OCI-LY7 (cell line): Measurements from ENCODE around the gene DNAJC18. TPM values are rescaled to one million over a fixed set of nuclear protein-coding genes. Genes with fewer than 3 reads are reported as not detected.

ENCODE experiments used
- BruUV-seq: library from RNA; stranded (reverse); fragments of 400-500 nt; replicated peaks from 2 replicates; lab custom pipeline; 2021; lab: Mats Ljungman, UMichigan
- CTCF ChIA-PET: fragments of 300-600 bp; sonication (Branson Sonifier 250); formaldehyde crosslinking; loops from one replicate; lab custom pipeline; 2022; ENCODE audit warnings: antibody characterized with exemption; ENCODE audit not compliant: unreplicated experiment; lab: Charles Lee
- POLR2A ChIA-PET: fragments of 300-600 bp; sonication (Branson Sonifier 250); formaldehyde crosslinking; loops from one replicate; lab custom pipeline; 2022; ENCODE audit warnings: antibody characterized with exemption; lab: Charles Lee
- DNase-seq: peaks from one replicate; pipeline ENCODE4 v3.0.0-alpha.2; 2015; ENCODE audit warnings: low spot score
- H2AFZ ChIP-seq: fragments of 200-600 bp; sonication (generic), shearing (Covaris generic); 2 replicates; pipeline ENCODE4 v1.6.1; 2014; ENCODE audit warnings: mild to moderate bottlenecking, antibody characterized with exemption, low read length, moderate library complexity
- H3K27ac ChIP-seq: fragments of 200-600 bp; sonication (generic); 2 replicates; pipeline ENCODE4 v1.5.1; 2014; ENCODE audit warnings: mixed run types, low read depth, mild to moderate bottlenecking, moderate library complexity, low read length, inconsistent platforms; ENCODE audit not compliant: poor library complexity, severe bottlenecking
- H3K36me3 ChIP-seq: fragments of 200-600 bp; sonication (generic); 2 replicates; pipeline ENCODE4 v1.6.1; 2014; ENCODE audit warnings: mild to moderate bottlenecking, antibody characterized with exemption, low read length, moderate library complexity, mixed read lengths; ENCODE audit not compliant: insufficient read depth
- H3K4me1 ChIP-seq: fragments of 200-600 bp; sonication (generic); 2 replicates; pipeline ENCODE4 v1.5.1; 2014; ENCODE audit warnings: mild to moderate bottlenecking, low read length; ENCODE audit not compliant: insufficient read depth, poor library complexity, severe bottlenecking
- H3K4me2 ChIP-seq: fragments of 200-600 bp; sonication (generic); 2 replicates; pipeline ENCODE4 v1.6.1; 2014; ENCODE audit warnings: mild to moderate bottlenecking, low read length
- H3K4me3 ChIP-seq: fragments of 200-600 bp; sonication (generic); 2 replicates; pipeline ENCODE4 v1.5.1; 2014; ENCODE audit warnings: mild to moderate bottlenecking, low read depth, low read length; ENCODE audit not compliant: poor library complexity, severe bottlenecking
- H3K79me2 ChIP-seq: fragments of 200-600 bp; sonication (generic); 2 replicates; pipeline ENCODE4 v1.6.1; 2016; ENCODE audit warnings: low read depth, mild to moderate bottlenecking, low read length, moderate library complexity, mixed read lengths; ENCODE audit not compliant: insufficient read depth
- H3K9me2 ChIP-seq: fragments of 200-600 bp; sonication (generic); 2 replicates; pipeline ENCODE4 v1.6.1; 2016; ENCODE audit warnings: mild to moderate bottlenecking, low read length, mixed read lengths; ENCODE audit not compliant: insufficient read depth
- H3K9me3 ChIP-seq: fragments of 200-600 bp; sonication (generic); 2 replicates; pipeline ENCODE4 v1.6.1; 2014; ENCODE audit warnings: mild to moderate bottlenecking, mixed run types, low read length, mixed read lengths
- H4K20me1 ChIP-seq: fragments of 200-600 bp; sonication (generic); 2 replicates; pipeline ENCODE4 v1.6.1; 2014; ENCODE audit warnings: mild to moderate bottlenecking, antibody characterized with exemption, low read length, moderate library complexity, mixed read lengths; ENCODE audit not compliant: insufficient read depth
- EZH2phosphoT487 ChIP-seq: fragments of 200-600 bp; sonication (generic); IDR thresholded peaks from 2 replicates; pipeline ENCODE4 v1.6.1; 2018; ENCODE audit warnings: low read depth, borderline replicate concordance, mild to moderate bottlenecking, mixed run types, antibody characterized with exemption, low read length, moderate library complexity, mixed read lengths
- intact Hi-C: fragments of 100-400 bp; cut with micrococcal nuclease; formaldehyde crosslinking; loops from one replicate; pipeline ENCODE4 v1.10.0; 2022; ENCODE audit not compliant: unreplicated experiment
- total RNA-seq, 2 experiments: library from RNA; depleted of rRNA in 1 of 2; stranded (reverse); fragments of >200 nt in 1 of 2; shearing (Covaris generic) in 1 of 2; gene quantifications; 2 replicates each; pipeline ENCODE4 v1.2.3, GENCODE V29; 2014 to 2022
- TF ChIP-seq, protein P1 (sequence below): fragments of 200-600 bp; sonication (generic); conservative IDR thresholded peaks from 2 replicates; pipeline ENCODE4 v1.5.1; 2014; ENCODE audit warnings: mild to moderate bottlenecking, antibody characterized with exemption, low read length, moderate library complexity, mixed read lengths

Gene DNAJC18
- total RNA-seq, 2 experiments from 2014 or later = 1.2 to 12.6 TPM

DNA sequence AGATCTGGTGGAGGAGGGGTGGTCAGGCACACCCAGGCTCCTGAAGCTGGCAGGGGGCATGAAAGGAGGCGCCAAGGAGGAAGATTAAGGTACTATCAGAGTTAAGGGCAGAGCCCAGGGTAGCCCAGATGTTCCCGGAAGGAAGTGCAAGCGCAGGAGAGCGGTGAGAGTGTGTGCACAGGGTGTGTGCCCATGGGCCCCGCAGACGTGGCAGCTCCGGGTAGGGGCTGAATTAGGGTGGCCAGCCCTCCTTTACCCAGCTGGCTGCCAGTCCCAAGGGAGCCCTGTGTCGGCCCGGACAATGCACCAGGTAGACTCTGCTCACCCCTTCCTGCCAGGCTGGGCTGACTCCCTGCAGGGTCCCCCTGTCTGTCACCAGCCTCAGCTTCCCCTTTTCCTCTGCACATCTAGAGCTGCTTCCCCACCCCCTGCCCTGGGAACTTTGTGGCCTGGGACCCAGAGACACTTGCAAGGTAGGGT lies 31.5 kb upstream of the DNAJC18 start, which contains the start of gene SMIM33:
TSS of gene SMIM33 (plus strand) at position 184 of the 480 bp plus-strand sequence. CDS start at position 302, 118 bp downstream.
- ChIA-PET POLR2A (no interaction called here), CTCF (no interaction called here)
- H3K4me2 ChIP-seq = no peak within 1 kb of the TSS
- no peaks in the 10 kb centered on the region for H3K9me3 ChIP-seq
- H3K27ac ChIP-seq = no peak within 1 kb of the TSS
- no peak for TF ChIP-seq EZH2phosphoT487
- TF ChIP-seq, protein P1, sequence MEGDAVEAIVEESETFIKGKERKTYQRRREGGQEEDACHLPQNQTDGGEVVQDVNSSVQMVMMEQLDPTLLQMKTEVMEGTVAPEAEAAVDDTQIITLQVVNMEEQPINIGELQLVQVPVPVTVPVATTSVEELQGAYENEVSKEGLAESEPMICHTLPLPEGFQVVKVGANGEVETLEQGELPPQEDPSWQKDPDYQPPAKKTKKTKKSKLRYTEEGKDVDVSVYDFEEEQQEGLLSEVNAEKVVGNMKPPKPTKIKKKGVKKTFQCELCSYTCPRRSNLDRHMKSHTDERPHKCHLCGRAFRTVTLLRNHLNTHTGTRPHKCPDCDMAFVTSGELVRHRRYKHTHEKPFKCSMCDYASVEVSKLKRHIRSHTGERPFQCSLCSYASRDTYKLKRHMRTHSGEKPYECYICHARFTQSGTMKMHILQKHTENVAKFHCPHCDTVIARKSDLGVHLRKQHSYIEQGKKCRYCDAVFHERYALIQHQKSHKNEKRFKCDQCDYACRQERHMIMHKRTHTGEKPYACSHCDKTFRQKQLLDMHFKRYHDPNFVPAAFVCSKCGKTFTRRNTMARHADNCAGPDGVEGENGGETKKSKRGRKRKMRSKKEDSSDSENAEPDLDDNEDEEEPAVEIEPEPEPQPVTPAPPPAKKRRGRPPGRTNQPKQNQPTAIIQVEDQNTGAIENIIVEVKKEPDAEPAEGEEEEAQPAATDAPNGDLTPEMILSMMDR = no peak
- BruUV-seq = no TSS peak
- H3K4me3 ChIP-seq = no peak within 1 kb of the TSS
- no peaks in the 10 kb centered on the region for H3K79me2 ChIP-seq
- H3K36me3 ChIP-seq = no peaks in the 10 kb centered on the region
- H2AFZ ChIP-seq = no peak within 1 kb of the TSS
- peaks cover 5% of the 10 kb centered on the region for H3K4me1 ChIP-seq
- no peaks in the 10 kb centered on the region for H4K20me1 ChIP-seq
- peak; percentile 35 for DNase-seq
- intact Hi-C loops = no loop called here
- no peaks in the 10 kb centered on the region for H3K9me2 ChIP-seq

DNA sequence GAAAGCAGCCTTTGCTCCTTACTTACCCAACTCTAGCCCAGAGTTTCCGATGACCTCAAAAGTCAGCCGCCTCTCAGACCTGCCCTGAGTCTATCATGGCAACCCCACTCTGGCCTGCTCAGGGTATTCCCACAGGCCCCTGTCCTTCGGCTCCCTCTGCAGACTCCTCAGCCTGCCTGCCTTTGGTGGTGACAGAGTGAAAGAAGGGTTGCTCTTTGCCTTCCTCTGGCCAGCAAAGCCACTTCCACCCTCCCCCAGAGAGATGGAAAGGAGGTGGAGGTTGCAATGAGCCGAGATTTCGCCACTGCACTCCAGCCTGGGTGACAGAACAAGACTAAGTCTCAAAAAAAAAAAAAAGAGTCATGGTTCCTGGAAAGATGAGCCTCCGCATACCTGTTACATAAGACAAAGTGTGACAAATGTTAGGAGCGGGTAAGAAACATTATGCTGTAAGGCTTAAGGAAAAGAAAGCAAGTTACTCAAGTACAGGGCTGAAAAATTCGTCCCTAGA lies 29.2 kb upstream of the DNAJC18 start:
- CTCF ChIA-PET = no interaction called here
- Histone ChIP-seq H3K36me3 (no peaks in the 10 kb centered on the region), H3K4me2 (no peak overlapping the region), H3K4me3 (no peak overlapping the region), H3K4me1 (peaks cover 5% of the 10 kb centered on the region), H2AFZ (no peak overlapping the region), H3K27ac (no peak overlapping the region), H3K79me2 (no peaks in the 10 kb centered on the region), H4K20me1 (no peaks in the 10 kb centered on the region), H3K9me2 (no peaks in the 10 kb centered on the region), H3K9me3 (no peaks in the 10 kb centered on the region)
- POLR2A ChIA-PET = interaction anchor here (0.6 kb wide), 1 partner anchor 733 kb away, joined by 4 read pairs; no protein-coding TSS in a partner anchor
- intact Hi-C loops = no loop called here
- TF ChIP-seq, protein P1 = no peak
- TF ChIP-seq EZH2phosphoT487 = no peak
- DNase-seq = no peak
- BruUV-seq = no TSS peak

DNA sequence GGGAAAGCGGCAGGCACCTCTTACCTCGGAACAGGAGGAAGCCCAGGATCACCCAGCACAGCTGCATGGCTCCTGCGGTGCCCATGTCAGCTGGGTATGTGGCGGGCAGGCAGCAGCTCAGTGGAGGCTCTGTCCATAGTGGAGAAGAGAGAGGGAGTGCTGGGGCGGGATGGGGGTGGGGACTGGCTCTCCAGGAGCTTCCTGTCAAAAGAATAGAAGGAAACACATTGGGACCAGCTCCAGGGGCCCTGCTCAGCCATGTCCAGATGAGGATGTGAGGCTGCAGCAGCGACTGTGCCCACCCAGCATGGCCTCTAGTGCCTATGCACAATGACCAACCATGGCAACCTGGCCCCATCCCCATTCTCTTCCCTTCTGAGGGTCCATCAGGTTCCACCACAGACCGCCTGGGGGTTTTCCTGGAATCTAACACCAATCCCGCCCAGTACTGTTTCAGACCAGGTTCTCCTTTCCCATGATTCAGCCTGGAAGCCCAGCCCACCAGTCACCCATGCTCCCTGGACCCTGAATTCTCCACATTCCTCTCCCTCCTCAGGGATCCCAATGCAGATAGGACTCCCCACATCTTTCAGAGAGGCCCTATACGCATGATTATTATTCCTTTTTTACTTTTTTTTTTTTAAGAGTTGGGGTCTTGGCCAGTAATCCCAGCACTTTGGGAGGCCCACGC lies 23.4 kb upstream of the DNAJC18 start, which contains the start of gene ECSCR:
TSS of gene ECSCR (minus strand) at position 158 of the 691 bp plus-strand sequence. CDS start at position 85, 73 bp downstream.
- no peak within 1 kb of the TSS for H2AFZ ChIP-seq
- H3K9me2 ChIP-seq = no peaks in the 10 kb centered on the region
- H4K20me1 ChIP-seq = no peaks in the 10 kb centered on the region
- no peak within 1 kb of the TSS for H3K4me2 ChIP-seq
- intact Hi-C loops = no loop called here
- no peaks in the 10 kb centered on the region for H3K9me3 ChIP-seq
- no peak for DNase-seq
- H3K27ac ChIP-seq = no peak within 1 kb of the TSS
- POLR2A ChIA-PET = no interaction called here
- peaks cover 8% of the 10 kb centered on the region for H3K4me1 ChIP-seq
- no TSS peak for BruUV-seq
- no peaks in the 10 kb centered on the region for H3K36me3 ChIP-seq
- TF ChIP-seq, protein P1 = no peak
- no peak for TF ChIP-seq EZH2phosphoT487
- no peaks in the 10 kb centered on the region for H3K79me2 ChIP-seq
- no peak within 1 kb of the TSS for H3K4me3 ChIP-seq
- CTCF ChIA-PET = no interaction called here
